Dermis microvascular lymphatic vessel endothelial cell (primary cell): ENCODE measurements around the gene PLD5. TPM values are rescaled to one million over a fixed set of nuclear protein-coding genes. Genes with fewer than 3 reads are reported as not detected.

Experiments
- DNase-seq, 2 donors: peaks; one replicate each; pipeline versions ENCODE4 v3.0.0 to v3.0.0-alpha.2; 2010; ENCODE audit warnings: low read depth in 2 of 2
- total RNA-seq: library from RNA; depleted of rRNA; stranded (reverse); fragments of >200 nt; gene quantifications from 2 replicates; pipeline ENCODE4 v1.2.1, GENCODE V29; 2014

The PLD5 gene
- not detected in 2 replicates for total RNA-seq

DNA sequence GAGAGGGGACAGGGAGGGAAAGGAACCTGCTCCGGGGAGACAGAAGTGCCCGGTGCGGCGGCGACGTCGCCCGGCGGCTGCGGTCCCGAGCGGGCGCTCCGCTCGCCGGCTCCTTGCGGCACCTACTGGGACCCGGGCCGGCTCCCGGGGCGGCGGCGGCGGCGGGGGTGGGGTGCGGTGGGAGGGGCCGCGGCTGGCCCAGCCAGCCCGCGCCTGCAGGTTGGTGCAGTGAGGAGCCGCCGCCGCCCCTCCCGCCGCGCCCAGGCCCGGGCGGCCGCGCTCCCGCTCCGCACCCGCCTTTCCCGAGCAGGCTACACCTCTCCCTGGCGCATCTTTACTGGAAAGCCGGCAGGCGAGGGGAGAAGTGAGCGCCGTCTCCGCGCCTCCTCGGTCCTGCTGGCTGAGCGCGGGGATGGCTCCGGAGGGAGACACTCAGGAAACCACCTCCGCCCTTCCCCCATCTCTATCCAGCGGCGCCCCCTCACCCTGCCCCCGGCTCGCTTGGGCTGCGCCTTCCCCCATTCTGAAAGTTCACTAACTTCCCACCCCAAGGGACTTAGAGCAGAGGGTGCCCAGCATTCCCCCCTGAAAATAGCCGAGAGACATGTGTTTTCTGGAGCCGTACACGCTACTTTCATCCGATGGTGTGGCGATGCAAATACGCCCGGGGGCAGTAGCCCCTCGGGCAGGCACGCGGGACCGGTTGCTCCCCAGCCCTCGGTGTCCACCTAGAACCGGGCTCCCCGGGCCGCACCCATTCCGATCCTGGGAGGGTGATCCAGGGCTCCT, at the start of gene PLD5:
TSS of gene PLD5 (minus strand) at position 127 of the 789 bp plus-strand sequence.
- DNase-seq: no peak

DNA sequence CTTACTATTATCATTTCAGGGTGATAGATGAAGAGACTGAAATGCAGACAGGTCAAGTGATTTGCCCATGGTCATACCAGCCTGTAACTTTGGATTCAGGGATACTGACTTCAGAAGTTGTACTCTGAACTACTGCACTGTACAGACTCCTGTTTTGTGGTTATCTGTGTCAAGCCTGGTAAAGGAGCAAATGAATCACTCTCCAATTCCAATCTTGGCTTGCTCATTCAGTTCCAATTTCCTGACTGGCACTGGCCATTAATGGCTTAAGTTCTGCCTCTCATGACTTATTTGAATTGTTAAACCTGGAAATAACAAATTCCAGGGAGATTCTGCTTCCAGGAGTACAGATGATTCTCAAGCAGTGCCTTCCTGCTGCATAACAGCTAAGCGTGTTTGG, 45.4 kb upstream of the PLD5 start:
- no peak for DNase-seq

DNA sequence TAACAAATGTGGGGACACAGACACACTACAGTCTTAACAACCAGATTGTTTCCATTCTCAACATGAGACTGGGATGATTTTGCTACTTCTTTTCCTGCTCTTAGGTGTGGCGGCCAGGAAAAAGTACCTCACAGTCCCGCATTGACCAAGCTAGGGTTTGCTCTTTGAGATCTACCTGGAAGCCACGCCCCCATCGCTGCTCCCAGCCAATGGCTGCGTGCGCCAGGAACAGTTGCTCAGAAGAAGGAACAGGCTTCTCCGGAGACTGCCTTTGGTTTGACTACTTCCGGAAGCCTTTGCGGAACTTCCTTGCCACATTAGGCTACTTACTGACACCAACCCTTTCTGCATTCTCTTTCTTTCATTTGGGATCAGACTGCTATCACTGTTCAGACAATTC, 44.2 kb upstream of the PLD5 start:
- no peak for DNase-seq

DNA sequence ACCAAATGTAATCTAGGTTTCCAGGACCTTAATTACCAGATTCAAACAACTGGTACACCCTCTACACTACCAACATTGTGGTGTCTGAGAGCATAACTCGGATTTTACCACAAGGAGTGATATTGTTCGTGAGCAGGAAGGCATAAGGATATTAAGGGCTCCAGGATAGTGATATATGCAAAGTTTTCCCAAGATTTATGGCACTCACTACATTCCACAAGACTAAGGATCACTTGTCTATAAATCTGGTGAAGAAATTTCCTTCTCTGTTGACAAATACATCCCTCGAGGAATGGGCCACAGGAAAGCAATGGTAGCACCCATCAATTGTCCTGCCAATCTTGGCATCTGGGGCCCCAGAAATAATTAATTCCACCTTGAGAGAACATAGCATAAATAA, 43.1 kb upstream of the PLD5 start:
- no peak for DNase-seq

DNA sequence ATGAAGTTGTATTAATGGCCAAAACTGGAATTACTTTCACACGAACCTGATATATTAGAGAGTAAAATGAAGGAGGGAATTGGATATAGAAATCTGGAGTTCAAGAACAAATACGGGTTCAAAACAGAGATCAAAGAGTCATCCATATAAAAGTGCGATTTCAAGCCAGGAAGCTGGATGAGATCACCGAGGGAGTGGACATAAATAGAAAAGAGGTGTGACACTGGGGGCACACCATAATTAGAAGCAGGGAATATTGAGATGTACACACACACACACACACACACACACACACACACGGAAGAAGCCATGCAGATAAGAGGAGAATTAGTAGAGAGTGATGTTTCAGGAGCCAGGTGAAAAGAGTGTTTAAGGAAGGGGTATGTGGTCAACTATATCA, 32.3 kb upstream of the PLD5 start:
- DNase-seq: no peak

DNA sequence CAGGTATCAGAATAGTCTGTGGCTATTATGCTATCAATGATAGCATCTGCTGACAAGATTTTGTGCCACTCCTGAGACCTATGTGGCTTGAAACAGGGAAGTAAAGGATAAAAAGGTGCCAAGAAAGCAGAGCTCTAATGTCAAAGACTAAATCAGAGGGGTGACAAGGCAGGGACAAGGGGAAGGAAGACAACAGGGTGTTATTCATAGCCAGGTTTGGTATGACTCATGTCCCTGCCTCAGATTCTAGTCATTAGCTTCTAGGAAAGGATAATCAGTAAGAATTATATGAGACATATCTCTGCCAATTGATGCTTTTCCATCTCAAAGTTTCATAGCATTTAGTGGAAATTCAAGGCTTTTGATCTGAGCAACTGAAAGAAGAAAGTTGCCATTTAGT, 31.8 kb upstream of the PLD5 start:
- no peak for DNase-seq

DNA sequence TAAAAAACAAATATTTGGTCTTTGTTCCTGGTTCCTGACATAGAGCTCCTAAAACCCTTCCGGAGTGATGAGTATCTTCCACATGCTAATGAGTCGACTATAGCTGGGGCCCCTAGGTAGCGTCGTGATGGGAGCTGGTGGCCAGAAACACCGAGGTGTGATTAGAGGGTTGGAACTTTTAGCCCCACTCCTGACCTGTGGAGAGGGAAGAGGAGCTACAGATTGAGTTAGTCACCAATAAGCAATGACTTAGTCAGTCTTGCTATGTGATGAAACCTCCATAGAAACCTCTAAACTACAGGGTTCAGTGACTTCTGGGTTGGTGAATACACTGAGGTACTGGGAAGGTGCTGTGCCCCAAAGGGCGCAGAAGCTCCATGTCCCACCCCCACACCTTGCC, 30.1 kb upstream of the PLD5 start:
- no peak for DNase-seq

DNA sequence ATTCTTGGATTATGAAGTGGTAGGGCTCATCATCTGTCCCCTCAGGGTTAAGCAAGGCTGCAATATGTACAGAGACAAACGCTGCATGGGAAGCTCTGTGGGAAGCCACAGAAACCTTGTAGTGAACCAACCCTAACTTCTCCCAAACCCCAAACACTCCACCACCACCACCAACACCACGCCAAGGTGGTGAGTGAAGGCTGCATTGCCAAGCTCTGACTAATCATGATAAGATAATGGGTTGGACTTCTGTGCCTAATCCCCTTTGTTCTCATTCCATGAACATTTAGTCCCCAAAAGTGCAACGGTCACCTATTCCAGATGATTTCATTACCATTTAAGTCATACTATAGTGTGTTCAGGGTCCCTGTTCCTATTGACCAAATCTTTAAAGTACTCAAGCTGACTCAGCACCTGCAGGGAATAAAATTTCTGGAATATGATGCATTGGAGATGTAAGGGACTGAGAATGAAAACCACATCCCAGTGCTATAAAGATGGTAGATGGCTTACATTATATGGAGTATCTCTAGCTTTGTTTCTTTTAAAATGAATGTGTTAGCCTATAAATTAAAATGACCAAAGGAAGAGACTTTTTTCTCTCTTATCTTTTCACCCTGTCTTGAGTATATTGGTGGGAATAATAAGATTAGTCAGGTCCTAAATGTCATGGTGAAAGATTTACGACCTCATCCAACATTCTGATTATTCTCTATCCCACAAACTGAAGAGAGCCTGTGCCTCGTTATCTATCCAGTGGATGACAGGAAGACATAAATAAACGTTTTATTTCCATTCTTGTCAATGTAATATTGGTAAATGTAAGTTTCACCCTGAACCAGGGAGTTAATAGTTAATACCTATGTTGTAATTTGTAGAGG, 22.6 kb upstream of the PLD5 start:
- DNase-seq: no peak

DNA sequence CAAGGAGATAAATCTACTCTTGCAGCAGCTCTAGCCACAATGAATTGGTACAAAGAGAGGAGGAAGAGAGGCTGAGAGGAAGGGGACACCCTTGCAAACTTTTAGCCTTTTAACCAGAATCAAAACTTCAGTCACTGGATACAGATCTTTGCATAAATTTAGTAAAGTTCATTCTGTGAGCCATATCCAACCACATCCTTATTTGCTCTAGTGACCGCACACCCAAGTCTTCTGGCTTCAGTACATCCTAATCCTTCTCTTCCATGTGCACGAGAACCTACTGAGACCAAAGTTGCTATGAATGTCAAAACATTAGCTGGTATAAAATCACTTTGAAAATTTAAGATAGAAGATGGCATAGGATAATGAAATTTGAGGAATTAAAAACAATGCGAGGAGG, 21.9 kb upstream of the PLD5 start:
- DNase-seq: no peak

DNA sequence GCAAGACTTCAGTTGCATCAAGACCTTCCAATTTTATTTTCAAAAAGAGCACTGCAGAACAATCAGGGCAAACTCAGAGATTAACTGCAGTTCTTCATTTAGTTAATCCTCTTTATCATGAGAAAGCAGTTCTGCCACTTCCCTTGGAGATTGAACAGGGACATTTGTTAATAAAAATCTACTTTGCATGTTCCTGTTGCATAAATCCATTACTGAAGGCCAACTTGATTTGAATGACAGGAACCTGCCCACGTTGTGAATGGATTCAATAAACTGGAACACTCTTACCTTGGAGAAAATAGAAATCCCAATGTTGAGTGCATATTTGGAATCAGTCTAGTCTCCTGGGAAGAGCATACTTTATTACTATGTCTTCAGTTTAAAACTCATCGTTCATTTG, 19.6 kb upstream of the PLD5 start:
- no peak for DNase-seq

DNA sequence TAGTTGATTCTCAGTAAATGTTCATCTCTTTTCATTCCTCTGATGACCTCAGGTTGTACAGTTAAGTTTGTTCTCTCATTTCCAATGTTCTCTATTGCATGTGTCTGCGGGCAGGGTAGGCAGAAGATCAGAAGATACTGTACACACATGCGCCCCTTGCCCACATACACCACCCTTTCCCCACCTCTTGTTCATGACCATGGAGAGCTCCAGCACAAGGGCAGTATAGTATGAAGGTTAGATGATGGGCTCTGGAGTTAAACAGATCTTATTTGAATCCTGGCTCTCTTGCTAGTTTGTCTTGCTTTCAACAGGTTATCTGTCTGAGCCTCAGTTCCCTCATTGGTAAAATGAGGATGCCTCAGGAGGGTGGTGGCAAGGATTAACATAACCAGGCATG, 17.8 kb upstream of the PLD5 start:
- no peak for DNase-seq

DNA sequence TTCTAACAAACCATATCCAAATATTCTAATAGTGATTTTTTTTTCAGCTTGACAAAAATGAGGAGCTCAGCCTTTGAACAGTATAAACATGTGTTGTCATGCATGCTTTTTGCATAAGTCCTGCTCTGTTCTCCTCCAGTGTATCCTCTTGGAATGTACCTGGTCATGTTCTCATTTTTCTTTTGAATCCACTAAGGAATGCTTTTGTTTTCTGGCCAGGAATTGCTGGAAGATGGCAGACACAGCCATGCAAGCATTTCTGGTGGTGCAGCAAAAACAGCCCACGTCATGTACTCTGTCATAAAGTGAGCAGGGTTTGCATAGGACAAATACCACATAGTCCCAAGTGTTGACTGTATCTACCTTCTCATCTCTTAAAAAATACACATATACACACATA, 11.5 kb upstream of the PLD5 start:
- DNase-seq: no peak

DNA sequence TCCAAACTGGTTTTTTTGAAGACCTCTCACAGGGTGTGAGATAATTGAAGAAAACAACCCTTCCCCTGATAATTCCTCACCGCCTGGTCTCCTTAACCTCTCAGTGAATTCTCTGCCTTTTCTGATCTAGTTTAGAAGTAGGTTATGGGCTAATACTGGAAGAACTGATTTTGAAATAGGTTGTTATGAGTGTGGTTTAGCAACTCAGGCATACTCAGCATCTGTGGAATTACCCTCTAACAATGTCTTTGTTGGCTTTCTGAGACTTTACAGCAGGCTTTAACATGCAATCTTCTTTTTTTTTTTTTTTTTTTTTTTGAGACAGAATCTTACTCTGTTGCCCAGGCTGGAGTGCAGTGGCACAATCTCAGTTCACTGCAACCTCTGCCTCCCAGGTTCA, 10.3 kb upstream of the PLD5 start:
- DNase-seq: no peak

DNA sequence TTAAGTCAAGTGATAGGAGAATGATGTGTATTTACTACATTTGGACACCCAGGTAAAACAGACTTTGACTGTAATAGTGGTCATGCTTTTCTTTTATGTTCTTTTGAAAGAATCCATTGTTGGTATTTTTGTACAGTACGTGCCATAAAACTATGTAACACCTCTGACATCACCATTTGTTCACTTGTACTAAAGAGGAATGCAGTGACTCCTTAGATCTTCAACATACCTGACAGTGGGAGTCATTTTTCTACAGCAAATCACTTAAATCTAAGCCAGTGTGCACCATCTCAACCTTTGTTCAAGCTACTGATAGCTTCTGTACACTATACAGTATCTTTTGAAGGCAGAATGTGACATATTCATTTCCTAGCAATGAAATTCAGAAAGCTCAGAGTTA, 6.3 kb upstream of the PLD5 start:
- DNase-seq: no peak

DNA sequence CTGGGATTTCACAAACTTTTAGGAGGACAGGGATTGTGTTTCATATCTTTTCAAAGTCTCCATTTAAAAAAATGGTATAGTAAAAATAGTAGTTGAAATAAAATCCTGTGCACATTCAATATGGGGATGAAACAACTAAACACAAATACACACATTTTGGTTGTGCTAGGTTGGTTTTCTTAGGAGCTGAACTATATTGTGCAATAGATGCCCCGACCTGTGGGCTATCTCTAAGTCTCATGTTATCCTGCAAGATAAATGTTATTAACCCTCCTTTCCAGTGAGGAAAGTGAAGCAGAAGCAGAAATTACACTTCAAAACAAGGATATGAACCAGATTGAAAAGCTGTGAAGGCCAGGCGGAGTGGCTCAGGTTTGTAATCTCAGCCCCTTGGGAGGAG, 1.3 kb upstream of the PLD5 start:
- DNase-seq: no peak

DNA sequence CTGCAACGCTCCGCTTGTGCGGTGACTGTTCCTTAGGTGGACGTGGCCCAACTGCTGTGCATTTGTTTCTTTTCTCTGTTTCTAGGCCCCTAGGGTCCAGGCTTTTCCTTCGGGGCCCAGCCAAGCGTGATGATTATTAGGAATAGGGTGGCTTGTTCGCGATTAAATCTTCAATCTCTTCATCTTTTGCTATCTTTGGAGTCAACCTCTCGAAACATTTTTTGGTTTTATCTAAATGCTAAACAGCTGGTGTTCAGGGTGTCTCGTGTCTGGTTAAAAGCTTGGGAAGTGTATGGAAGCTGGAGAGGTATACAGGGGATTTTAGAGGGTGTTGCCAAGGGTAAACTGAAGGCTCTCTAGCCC, 844 bp upstream of the PLD5 start:
- no peak for DNase-seq

DNA sequence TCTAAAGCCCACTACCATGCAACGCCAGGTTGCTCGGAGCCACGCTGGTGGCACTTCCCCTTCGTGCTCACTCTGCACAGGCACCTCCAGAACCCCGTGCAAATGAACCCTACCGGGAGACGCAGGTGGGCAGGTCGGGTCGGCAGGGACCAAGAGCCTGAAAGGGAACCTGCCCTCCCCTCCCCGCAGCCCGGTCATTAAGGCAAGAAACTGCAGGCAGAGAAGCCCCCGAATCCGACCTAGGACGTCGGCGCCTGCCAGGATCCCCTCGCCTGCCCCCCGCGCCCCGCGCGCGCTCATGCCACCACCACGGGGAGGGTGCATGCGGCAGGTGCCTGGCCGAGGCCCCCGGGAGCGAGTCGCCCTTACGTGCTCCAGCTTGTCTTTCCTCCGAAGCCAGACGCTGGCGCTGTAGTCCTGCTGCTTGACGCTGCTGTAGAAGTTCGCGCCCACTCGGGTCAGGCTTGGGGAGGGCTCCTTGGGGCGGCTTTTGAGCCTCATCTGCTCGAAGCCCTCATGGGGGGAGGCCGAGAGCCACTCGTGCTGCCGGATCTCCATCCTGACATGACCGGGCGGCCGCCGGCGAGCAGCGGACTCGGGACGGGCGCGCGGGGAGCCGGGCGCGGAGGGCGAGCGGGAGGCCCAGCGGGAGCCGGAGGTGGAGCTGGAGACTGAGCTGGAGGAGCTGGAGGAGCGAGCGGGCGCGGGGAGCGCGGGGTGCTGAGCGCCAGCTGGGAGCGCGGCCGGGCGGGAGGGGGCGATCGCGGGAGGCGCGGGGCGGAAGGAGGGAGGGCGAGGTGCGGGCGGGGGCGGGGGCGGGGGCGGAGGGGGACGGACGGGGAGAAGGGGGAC, 552 bp downstream of the PLD5 start:
- DNase-seq: peak in 1 of 2 donors; percentile 9

DNA sequence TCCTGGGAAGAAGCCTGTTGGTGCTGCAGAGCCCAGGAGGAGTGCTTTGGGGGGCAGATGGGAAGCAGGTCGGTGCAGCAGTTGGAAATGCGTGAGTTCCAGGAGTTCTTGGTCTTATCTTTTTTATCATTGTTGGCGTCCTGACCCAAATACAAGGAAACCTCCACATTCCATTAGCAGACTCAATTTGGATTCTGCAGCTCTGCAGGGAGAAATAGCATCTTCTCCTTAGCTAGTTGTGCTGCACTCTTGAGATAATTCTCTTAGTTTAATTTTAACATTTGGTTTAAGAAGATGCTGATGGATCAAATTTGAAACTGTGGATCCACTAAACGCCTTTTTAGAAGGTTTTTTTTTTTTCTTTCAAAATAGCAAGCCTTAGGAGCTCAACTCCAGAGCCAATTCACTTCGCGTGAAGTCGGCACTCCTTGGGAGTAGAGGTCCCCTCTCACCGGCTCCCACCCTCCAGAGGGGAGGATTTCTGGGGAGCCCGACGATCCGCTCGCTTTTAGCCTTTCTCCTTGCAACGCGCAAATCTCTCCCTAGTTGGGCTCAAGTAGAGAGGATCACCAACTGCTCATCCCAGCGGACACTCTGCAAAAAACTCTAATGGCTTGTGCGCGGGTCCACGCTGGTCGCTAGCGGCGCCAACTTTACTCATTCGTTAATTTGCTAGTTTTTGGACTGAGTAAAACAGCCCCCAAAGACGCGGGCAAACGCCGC, 1.3 kb downstream of the PLD5 start:
- no peak for DNase-seq

DNA sequence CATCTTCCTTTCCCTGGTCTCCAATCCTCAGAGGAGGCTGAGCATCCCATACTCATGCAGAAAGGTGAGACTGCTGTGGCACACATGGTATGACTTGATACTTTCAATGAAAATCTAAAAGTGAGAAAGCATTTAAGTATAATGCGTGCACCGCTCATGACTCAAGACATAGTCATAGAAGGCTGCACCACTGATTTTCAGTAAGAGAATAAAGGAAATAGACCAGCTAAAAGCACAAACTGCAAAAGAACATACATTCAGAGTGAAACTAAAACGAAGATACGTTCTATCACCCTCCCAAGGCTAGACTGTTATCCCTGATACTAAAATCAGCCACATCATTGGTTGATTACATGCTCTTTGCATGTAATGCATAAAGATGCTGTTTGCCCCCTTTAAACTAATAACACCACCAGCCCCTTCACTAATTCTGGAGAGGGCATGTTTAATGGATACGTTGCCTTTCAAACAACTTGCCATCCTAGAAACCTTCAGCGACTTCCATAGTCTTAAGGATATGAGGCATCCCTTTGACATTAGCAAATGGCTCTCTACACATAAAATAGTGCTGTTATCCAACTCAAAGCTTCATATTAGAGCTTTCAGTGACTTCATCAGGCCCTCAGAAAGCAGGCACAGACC, 2.1 kb downstream of the PLD5 start:
- no peak for DNase-seq

DNA sequence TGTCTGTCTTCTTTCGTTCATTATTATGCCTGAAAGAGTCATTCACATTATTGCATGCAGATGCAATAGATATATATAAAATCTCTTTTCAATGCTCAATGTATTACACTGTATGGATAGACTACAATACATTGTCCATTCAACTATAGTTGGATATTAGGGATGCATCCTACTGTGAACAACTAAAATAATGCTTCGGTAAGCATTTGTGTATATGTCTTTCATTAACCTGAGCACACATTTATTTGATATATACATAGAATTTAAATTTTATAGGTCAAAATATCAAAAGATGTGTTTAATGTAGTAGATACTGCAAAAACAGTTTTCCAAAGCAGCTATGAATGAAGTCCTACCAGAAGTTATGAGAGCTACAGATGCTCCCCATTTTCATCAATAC, 8.9 kb downstream of the PLD5 start:
- no peak for DNase-seq

DNA sequence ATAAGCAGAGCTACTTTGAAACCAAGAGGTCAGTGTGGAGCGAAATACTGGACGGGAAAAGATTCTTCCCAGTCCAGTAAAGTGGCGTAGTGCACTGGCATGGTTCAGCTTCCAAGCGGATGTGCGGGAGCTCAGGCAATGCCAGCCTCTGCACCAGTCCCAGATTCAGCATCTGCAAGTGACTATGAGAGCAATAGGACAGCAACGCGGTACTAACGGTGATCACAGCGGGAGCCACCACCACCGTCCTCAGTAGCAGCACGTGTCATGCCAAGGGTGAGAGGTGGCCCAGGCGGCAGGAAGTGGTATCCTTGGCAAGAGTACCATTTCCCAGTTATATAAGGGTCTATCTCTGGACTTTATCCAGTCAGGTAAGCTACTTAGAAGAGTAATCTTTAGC, 17.8 kb downstream of the PLD5 start:
- DNase-seq: no peak
